ENCODE measurements around the gene CCDC182.

Gene CCDC182

GRCh38 chr17:57755480-57756070 is 10.5 kb upstream of the CCDC182 start:
- DNase-seq = no peak

GRCh38 chr17:57752031-57752905 is 7.2 kb upstream of the CCDC182 start:
- peak; percentile 74 for DNase-seq

GRCh38 chr17:57751348-57751971 is 6.4 kb upstream of the CCDC182 start:
- no peak for DNase-seq

- no peak for DNase-seq
These were observed 5.8 kb upstream of the CCDC182 start for GRCh38 chr17:57750895-57751294.

- no peak for DNase-seq
These were observed 5.2 kb upstream of the CCDC182 start for GRCh38 chr17:57750109-57750871.

- DNase-seq = no peak
These were observed 4.6 kb upstream of the CCDC182 start for GRCh38 chr17:57749701-57750100.

- DNase-seq = peak; percentile 78
These were observed 2.3 kb upstream of the CCDC182 start for GRCh38 chr17:57747221-57748017.

- peak; percentile 99 for DNase-seq
These were observed 1.1 kb upstream of the CCDC182 start for GRCh38 chr17:57746221-57746620.

- DNase-seq = no peak
These were observed 616 bp downstream of the CCDC182 start for GRCh38 chr17:57744195-57745170.

GRCh38 chr17:57740235-57740528 is 4.9 kb downstream of the CCDC182 start:
- no peak for DNase-seq

- peak; percentile 97 for DNase-seq
These were observed 5.5 kb downstream of the CCDC182 start for GRCh38 chr17:57739402-57740234.

- DNase-seq = no peak
These were observed 7.6 kb downstream of the CCDC182 start for GRCh38 chr17:57737450-57737849.

- peak; percentile 85 for DNase-seq
These were observed 9.4 kb downstream of the CCDC182 start for GRCh38 chr17:57735707-57736106.

GRCh38 chr17:57735230-57735629 is 9.9 kb downstream of the CCDC182 start:
- no peak for DNase-seq

GRCh38 chr17:57733085-57733484 is 12.0 kb downstream of the CCDC182 start:
- DNase-seq = no peak

GRCh38 chr17:57732062-57732461 is 13.0 kb downstream of the CCDC182 start:
- no peak for DNase-seq

GRCh38 chr17:57730026-57730701 is 14.9 kb downstream of the CCDC182 start:
- no peak for DNase-seq

- DNase-seq = no peak
These were observed 17.4 kb downstream of the CCDC182 start for GRCh38 chr17:57727630-57728175.

- no peak for DNase-seq
These were observed 18.3 kb downstream of the CCDC182 start for GRCh38 chr17:57726838-57727237.

All from NCI-H82 (cell line).